ENCODE data around the gene ARHGAP15. TPM values are rescaled to one million over a fixed set of nuclear protein-coding genes. Genes with fewer than 3 reads are reported as not detected.
A peak's percentile ranks its signal among the peaks of the same experiment; 100 is the strongest.

Gene ARHGAP15
- total and polyA plus RNA-seq, 7 experiments from 2014 or later = 164 to 311 (median 201) TPM

- no peaks in the 10 kb centered on the region for H3K9me3 ChIP-seq (ENCODE audit: control insufficient read depth in 2 of 3, low read length in 3 of 3)
- peaks cover 0 to 4% (median 0%) of the 10 kb centered on the region in 11 donors for H3K9me3 Mint-ChIP-seq
- DNase-seq (no peak), ATAC-seq (no peak)
- H3K36me3 ChIP-seq (ENCODE audit: control insufficient read depth in 2 of 3, insufficient read depth in 3 of 3, low read length in 3 of 3) = no peaks in the 10 kb centered on the region
- H3K4me1 ChIP-seq (ENCODE audit: control insufficient read depth in 2 of 2, insufficient read depth in 2 of 2, low read length in 2 of 2) = no peaks in the 10 kb centered on the region
- no peaks in the 10 kb centered on the region for H3K27me3 Mint-ChIP-seq
- intact Hi-C loops (cut with micrococcal nuclease) = no loop called here
- H3K27ac ChIP-seq (ENCODE audit: low read depth, low read length) = no peak overlapping the region
- ChIA-PET POLR2A (no interaction called here), CTCF (no interaction called here)
- peak overlapping the region in 3 of 9 donors; percentile 7 to 16 (median 8) for H3K27ac Mint-ChIP-seq
- peaks cover 23 to 43% (median 25%) of the 10 kb centered on the region in 5 donors for H3K36me3 Mint-ChIP-seq
- H3K27me3 ChIP-seq (ENCODE audit: control insufficient read depth in 2 of 2, insufficient read depth in 2 of 2, low read length in 2 of 2) = no peaks in the 10 kb centered on the region
- H3K4me1 Mint-ChIP-seq = peaks cover 8 to 71% (median 54%) of the 10 kb centered on the region in 7 donors
- no peak overlapping the region for H3K4me3 ChIP-seq (ENCODE audit: low read length)
- H3K4me3 Mint-ChIP-seq = no peak overlapping the region
Observed at GRCh38 chr2:143679617-143680016, 550.4 kb downstream of the ARHGAP15 start.

- Histone ChIP-seq H3K4me1 (ENCODE audit: control insufficient read depth in 2 of 2, insufficient read depth in 2 of 2, low read length in 2 of 2) (no peaks in the 10 kb centered on the region), H3K36me3 (ENCODE audit: control insufficient read depth in 2 of 3, insufficient read depth in 3 of 3, low read length in 3 of 3) (no peaks in the 10 kb centered on the region), H3K4me3 (ENCODE audit: low read length) (no peak overlapping the region), H3K9me3 (ENCODE audit: control insufficient read depth in 2 of 3, low read length in 3 of 3) (no peaks in the 10 kb centered on the region), H3K27me3 (ENCODE audit: control insufficient read depth in 2 of 2, insufficient read depth in 2 of 2, low read length in 2 of 2) (no peaks in the 10 kb centered on the region), H3K27ac (ENCODE audit: low read depth, low read length) (no peak overlapping the region)
- H3K9me3 Mint-ChIP-seq = peaks cover 0 to 2% (median 0%) of the 10 kb centered on the region in 11 donors
- POLR2A ChIA-PET = no interaction called here
- DNase-seq (no peak), ATAC-seq (no peak)
- H3K27ac Mint-ChIP-seq = no peak overlapping the region
- peaks cover 14 to 33% (median 15%) of the 10 kb centered on the region in 5 donors for H3K36me3 Mint-ChIP-seq
- H3K27me3 Mint-ChIP-seq = no peaks in the 10 kb centered on the region
- intact Hi-C loops (cut with micrococcal nuclease) = no loop called here
- H3K4me3 Mint-ChIP-seq = no peak overlapping the region
- peaks cover 4 to 70% (median 53%) of the 10 kb centered on the region in 7 donors for H3K4me1 Mint-ChIP-seq
- CTCF ChIA-PET = no interaction called here
Observed at GRCh38 chr2:143680885-143681405, 551.7 kb downstream of the ARHGAP15 start.

GRCh38 chr2:143682436-143683055 is 553.3 kb downstream of the ARHGAP15 start:
- Mint-ChIP-seq H3K27me3 (no peaks in the 10 kb centered on the region), H3K4me3 (no peak overlapping the region), H3K4me1 (peaks cover 1 to 68% (median 56%) of the 10 kb centered on the region in 7 donors), H3K9me3 (no peaks in the 10 kb centered on the region), H3K36me3 (peaks cover 3 to 25% (median 6%) of the 10 kb centered on the region in 5 donors), H3K27ac (peak overlapping the region in 1 of 9 donors; percentile 4)
- CTCF ChIA-PET = no interaction called here
- intact Hi-C loops (cut with micrococcal nuclease) = no loop called here
- no peaks in the 10 kb centered on the region for H3K27me3 ChIP-seq (ENCODE audit: control insufficient read depth in 2 of 2, insufficient read depth in 2 of 2, low read length in 2 of 2)
- ATAC-seq (no peak), DNase-seq (no peak)
- H3K4me1 ChIP-seq (ENCODE audit: control insufficient read depth in 2 of 2, insufficient read depth in 2 of 2, low read length in 2 of 2) = no peaks in the 10 kb centered on the region
- no peaks in the 10 kb centered on the region for H3K9me3 ChIP-seq (ENCODE audit: control insufficient read depth in 2 of 3, low read length in 3 of 3)
- H3K36me3 ChIP-seq (ENCODE audit: control insufficient read depth in 2 of 3, insufficient read depth in 3 of 3, low read length in 3 of 3) = no peaks in the 10 kb centered on the region
- POLR2A ChIA-PET = no interaction called here
- no peak overlapping the region for H3K4me3 ChIP-seq (ENCODE audit: low read length)
- H3K27ac ChIP-seq (ENCODE audit: low read depth, low read length) = no peak overlapping the region

- H3K9me3 Mint-ChIP-seq = no peaks in the 10 kb centered on the region
- no peak overlapping the region for H3K4me3 ChIP-seq (ENCODE audit: low read length)
- intact Hi-C loops (cut with micrococcal nuclease) = no loop called here
- no peak overlapping the region for H3K4me3 Mint-ChIP-seq
- peak overlapping the region in 1 of 9 donors; percentile 38 for H3K27ac Mint-ChIP-seq
- ATAC-seq = no peak
- no peaks in the 10 kb centered on the region for H3K36me3 ChIP-seq (ENCODE audit: control insufficient read depth in 2 of 3, insufficient read depth in 3 of 3, low read length in 3 of 3)
- no peak for DNase-seq
- no peak overlapping the region for H3K27ac ChIP-seq (ENCODE audit: low read depth, low read length)
- CTCF ChIA-PET = no interaction called here
- H3K36me3 Mint-ChIP-seq = peaks cover 2 to 26% (median 7%) of the 10 kb centered on the region in 5 donors
- H3K9me3 ChIP-seq (ENCODE audit: control insufficient read depth in 2 of 3, low read length in 3 of 3) = no peaks in the 10 kb centered on the region
- POLR2A ChIA-PET = no interaction called here
- H3K27me3 ChIP-seq (ENCODE audit: control insufficient read depth in 2 of 2, insufficient read depth in 2 of 2, low read length in 2 of 2) = no peaks in the 10 kb centered on the region
- H3K27me3 Mint-ChIP-seq = no peaks in the 10 kb centered on the region
- H3K4me1 Mint-ChIP-seq = peaks cover 4 to 74% (median 61%) of the 10 kb centered on the region in 7 donors
- no peaks in the 10 kb centered on the region for H3K4me1 ChIP-seq (ENCODE audit: control insufficient read depth in 2 of 2, insufficient read depth in 2 of 2, low read length in 2 of 2)
Observed at GRCh38 chr2:143683977-143684376, 554.8 kb downstream of the ARHGAP15 start.

- intact Hi-C loops (cut with micrococcal nuclease) = no loop called here
- H3K4me1 ChIP-seq (ENCODE audit: control insufficient read depth in 2 of 2, insufficient read depth in 2 of 2, low read length in 2 of 2) = no peaks in the 10 kb centered on the region
- no peaks in the 10 kb centered on the region for H3K9me3 ChIP-seq (ENCODE audit: control insufficient read depth in 2 of 3, low read length in 3 of 3)
- H3K36me3 ChIP-seq (ENCODE audit: control insufficient read depth in 2 of 3, insufficient read depth in 3 of 3, low read length in 3 of 3) = no peaks in the 10 kb centered on the region
- Mint-ChIP-seq H3K36me3 (peaks cover 5 to 29% (median 12%) of the 10 kb centered on the region in 5 donors), H3K27ac (peak overlapping the region in 1 of 9 donors; percentile 38), H3K9me3 (no peaks in the 10 kb centered on the region), H3K4me1 (peaks cover 4 to 73% (median 59%) of the 10 kb centered on the region in 7 donors), H3K27me3 (no peaks in the 10 kb centered on the region), H3K4me3 (no peak overlapping the region)
- H3K4me3 ChIP-seq (ENCODE audit: low read length) = no peak overlapping the region
- no peak for ATAC-seq
- POLR2A ChIA-PET = no interaction called here
- no peak overlapping the region for H3K27ac ChIP-seq (ENCODE audit: low read depth, low read length)
- H3K27me3 ChIP-seq (ENCODE audit: control insufficient read depth in 2 of 2, insufficient read depth in 2 of 2, low read length in 2 of 2) = no peaks in the 10 kb centered on the region
- DNase-seq = no peak
- CTCF ChIA-PET = no interaction called here
Observed at GRCh38 chr2:143684551-143685320, 555.5 kb downstream of the ARHGAP15 start.

GRCh38 chr2:143685421-143686078 is 556.3 kb downstream of the ARHGAP15 start:
- ChIA-PET POLR2A (no interaction called here), CTCF (no interaction called here)
- DNase-seq (no peak), ATAC-seq (no peak)
- Mint-ChIP-seq H3K4me3 (no peak overlapping the region), H3K36me3 (peaks cover 6 to 29% (median 13%) of the 10 kb centered on the region in 5 donors), H3K27ac (peak overlapping the region in 1 of 9 donors; percentile 2), H3K4me1 (peaks cover 4 to 70% (median 57%) of the 10 kb centered on the region in 7 donors), H3K27me3 (no peaks in the 10 kb centered on the region), H3K9me3 (no peaks in the 10 kb centered on the region)
- no peaks in the 10 kb centered on the region for H3K4me1 ChIP-seq (ENCODE audit: control insufficient read depth in 2 of 2, insufficient read depth in 2 of 2, low read length in 2 of 2)
- no peaks in the 10 kb centered on the region for H3K27me3 ChIP-seq (ENCODE audit: control insufficient read depth in 2 of 2, insufficient read depth in 2 of 2, low read length in 2 of 2)
- intact Hi-C loops (cut with micrococcal nuclease) = no loop called here
- no peaks in the 10 kb centered on the region for H3K36me3 ChIP-seq (ENCODE audit: control insufficient read depth in 2 of 3, insufficient read depth in 3 of 3, low read length in 3 of 3)
- H3K27ac ChIP-seq (ENCODE audit: low read depth, low read length) = no peak overlapping the region
- H3K9me3 ChIP-seq (ENCODE audit: control insufficient read depth in 2 of 3, low read length in 3 of 3) = no peaks in the 10 kb centered on the region
- no peak overlapping the region for H3K4me3 ChIP-seq (ENCODE audit: low read length)

Data from naive thymus-derived CD4-positive, alpha-beta T cell (primary cell).